GM12892 (cell line): Measurements from ENCODE around the gene UBE2E1.

Experiments
- POLR2A ChIP-seq: IDR thresholded peaks from 2 replicates; pipeline ENCODE4 v1.6.1; 2011; ENCODE audit warnings: low read depth, low read length, control low read depth
- POLR2AphosphoS5 ChIP-seq: IDR thresholded peaks from 2 replicates; pipeline ENCODE4 v1.6.1; 2011; ENCODE audit warnings: low read depth, low read length, control low read depth
- TAF1 ChIP-seq: IDR thresholded peaks from 2 replicates; pipeline ENCODE4 v1.6.1; 2011; ENCODE audit warnings: low read depth, mild to moderate bottlenecking, control low read depth, low read length, borderline replicate concordance

- TF ChIP-seq POLR2A (no peak), POLR2AphosphoS5 (no peak), TAF1 (no peak)
These were observed 76.7 kb downstream of the UBE2E1 start for GRCh38 chr3:23882487-23882918.
